Measurements from ENCODE around the gene CFAP299. TPM values are rescaled to one million over a fixed set of nuclear protein-coding genes. Genes with fewer than 3 reads are reported as not detected.

CFAP299 gene
- total and polyA plus RNA-seq, 2 donors (not counting 1 experiment from before 2014, with no cell fraction given), result not detected

GRCh38 chr4:80452055-80452454 is 116.5 kb downstream of the CFAP299 start:
- Mint-ChIP-seq H3K4me3 (no peak overlapping the region), H3K27ac (no peak overlapping the region), H3K9me3 (ENCODE audit: insufficient read depth) (no peaks in the 10 kb centered on the region), H3K4me1 (no peaks in the 10 kb centered on the region), H3K27me3 (no peaks in the 10 kb centered on the region)
- H3K36me3 ChIP-seq (replicated peaks in 1 of 2; ENCODE audit: control extremely low read depth in 1 of 2, control insufficient read depth in 1 of 2, extremely low read depth in 1 of 2, insufficient read depth in 2 of 2, low read length in 1 of 2), result no peaks in the 10 kb centered on the region
- TF ChIP-seq CTCF (IDR thresholded peaks at IDR 0.05) (no peak), EZH2 (IDR thresholded peaks at IDR 0.05; ENCODE audit: borderline replicate concordance, insufficient read depth, low read depth, low read length, poor library complexity, severe bottlenecking) (no peak)
- H4K20me1 ChIP-seq (ENCODE audit: control insufficient read depth, insufficient read depth, low read length, poor library complexity, severe bottlenecking), result no peaks in the 10 kb centered on the region
- intact Hi-C loops (cut with micrococcal nuclease), result no loop called here
- H3K4me3 ChIP-seq (ENCODE audit: control extremely low read depth in 1 of 5, extremely low read depth in 1 of 5, insufficient read depth in 1 of 5, low read depth in 2 of 5, low read length in 4 of 5), result no peak overlapping the region
- H3K27me3 ChIP-seq (replicated peaks in 1 of 4; ENCODE audit: control extremely low read depth in 1 of 4, control insufficient read depth in 3 of 4, insufficient read depth in 4 of 4, low read length in 3 of 4), result no peaks in the 10 kb centered on the region
- no peak overlapping the region for H3K4me2 ChIP-seq (replicated peaks; ENCODE audit: low read depth, low read length, poor library complexity, severe bottlenecking)
- no peak overlapping the region for H2AFZ ChIP-seq (ENCODE audit: insufficient read depth, low read depth, low read length, poor library complexity, severe bottlenecking)
- no peak overlapping the region for H3K27ac ChIP-seq (ENCODE audit: low read length in 2 of 2)
- no peaks in the 10 kb centered on the region for H3K79me2 ChIP-seq (ENCODE audit: control insufficient read depth, insufficient read depth, low read length)
- no peak for DNase-seq
- WGBS (ENCODE audit: insufficient coverage), result no CpG with 5 or more reads among the region's 2 CpGs
- H3K9me3 ChIP-seq (ENCODE audit: control extremely low read depth in 1 of 3, control insufficient read depth in 2 of 3, insufficient read depth in 1 of 3, low read length in 2 of 3), result peaks cover 0 to 3% (median 0%) of the 10 kb centered on the region in 3 donors
- ATAC-seq (ENCODE audit: low read depth), result no peak
- no peaks in the 10 kb centered on the region for H3K4me1 ChIP-seq (ENCODE audit: control insufficient read depth in 2 of 2, insufficient read depth in 2 of 2, low read length in 2 of 2)
- ChIA-PET CTCF (interaction anchor here (1.3 kb wide), 1 partner anchor 21 kb away, joined by 3 read pairs; no protein-coding TSS in a partner anchor), POLR2A (no interaction called here)
- no peak overlapping the region for H3K9ac ChIP-seq (ENCODE audit: low read length)

- no peaks in the 10 kb centered on the region for H4K20me1 ChIP-seq (ENCODE audit: control insufficient read depth, insufficient read depth, low read length, poor library complexity, severe bottlenecking)
- H3K27me3 ChIP-seq (replicated peaks in 1 of 4; ENCODE audit: control extremely low read depth in 1 of 4, control insufficient read depth in 3 of 4, insufficient read depth in 4 of 4, low read length in 3 of 4), result no peaks in the 10 kb centered on the region
- Mint-ChIP-seq H3K27me3 (no peaks in the 10 kb centered on the region), H3K9me3 (ENCODE audit: insufficient read depth) (no peaks in the 10 kb centered on the region), H3K27ac (no peak overlapping the region), H3K4me3 (no peak overlapping the region), H3K4me1 (no peaks in the 10 kb centered on the region)
- intact Hi-C loops (cut with micrococcal nuclease), result no loop called here
- no peaks in the 10 kb centered on the region for H3K4me1 ChIP-seq (ENCODE audit: control insufficient read depth in 2 of 2, insufficient read depth in 2 of 2, low read length in 2 of 2)
- no peak overlapping the region for H2AFZ ChIP-seq (ENCODE audit: insufficient read depth, low read depth, low read length, poor library complexity, severe bottlenecking)
- ChIA-PET CTCF (no interaction called here), POLR2A (no interaction called here)
- TF ChIP-seq CTCF (IDR thresholded peaks at IDR 0.05), result no peak
- TF ChIP-seq EZH2 (IDR thresholded peaks at IDR 0.05; ENCODE audit: borderline replicate concordance, insufficient read depth, low read depth, low read length, poor library complexity, severe bottlenecking), result no peak
- no peaks in the 10 kb centered on the region for H3K79me2 ChIP-seq (ENCODE audit: control insufficient read depth, insufficient read depth, low read length)
- H3K4me2 ChIP-seq (replicated peaks; ENCODE audit: low read depth, low read length, poor library complexity, severe bottlenecking), result no peak overlapping the region
- ATAC-seq (ENCODE audit: low read depth) (no peak), DNase-seq (no peak)
- no peak overlapping the region for H3K27ac ChIP-seq (ENCODE audit: low read length in 2 of 2)
- 40% methylated on average over 1 of the region's 4 CpGs for WGBS (ENCODE audit: insufficient coverage)
- peaks cover 0 to 3% (median 0%) of the 10 kb centered on the region in 3 donors for H3K9me3 ChIP-seq (ENCODE audit: control extremely low read depth in 1 of 3, control insufficient read depth in 2 of 3, insufficient read depth in 1 of 3, low read length in 2 of 3)
- H3K36me3 ChIP-seq (replicated peaks in 1 of 2; ENCODE audit: control extremely low read depth in 1 of 2, control insufficient read depth in 1 of 2, extremely low read depth in 1 of 2, insufficient read depth in 2 of 2, low read length in 1 of 2), result no peaks in the 10 kb centered on the region
- no peak overlapping the region for H3K9ac ChIP-seq (ENCODE audit: low read length)
- H3K4me3 ChIP-seq (ENCODE audit: control extremely low read depth in 1 of 5, extremely low read depth in 1 of 5, insufficient read depth in 1 of 5, low read depth in 2 of 5, low read length in 4 of 5), result no peak overlapping the region
Measured at GRCh38 chr4:80452768-80453167, 117.2 kb downstream of the CFAP299 start.
